PC-9 (cell line): ENCODE measurements around the gene SPATS1. TPM values are rescaled to one million over a fixed set of nuclear protein-coding genes. Genes with fewer than 3 reads are reported as not detected.

Source experiments
- BruUV-seq: library from RNA; stranded (reverse); fragments of 400-500 nt; replicated peaks from 2 replicates; lab custom pipeline; 2021; lab: Mats Ljungman, UMichigan
- CTCF ChIA-PET: fragments of 300-600 bp; sonication (Branson Sonifier 250); formaldehyde crosslinking; loops from one replicate; lab custom pipeline; 2022; ENCODE audit warnings: antibody characterized with exemption; lab: Charles Lee
- POLR2A ChIA-PET: fragments of 300-600 bp; sonication (Branson Sonifier 250); formaldehyde crosslinking; loops from one replicate; lab custom pipeline; 2022; ENCODE audit warnings: antibody characterized with exemption; ENCODE audit not compliant: unreplicated experiment; lab: Charles Lee
- DNase-seq, 2 experiments: peaks; one replicate each; pipeline versions ENCODE4 v3.0.0 to v3.0.0-alpha.2; 2015 to 2022; ENCODE audit warnings: mixed read lengths in 1 of 2
- H2AFZ ChIP-seq: fragments of 200-600 bp; sonication (generic); 2 replicates; pipeline ENCODE4 v1.8.1; 2017; ENCODE audit warnings: antibody characterized with exemption
- H3F3A ChIP-seq: fragments of 200-600 bp; sonication (generic); 2 replicates; pipeline ENCODE4 v1.8.1; 2017; ENCODE audit warnings: antibody characterized with exemption, mild to moderate bottlenecking, low read depth; ENCODE audit not compliant: insufficient read depth
- H3K27ac ChIP-seq: fragments of 200-600 bp; sonication (generic); 2 replicates; pipeline ENCODE4 v1.6.1; 2016; ENCODE audit warnings: mixed run types
- H3K27me3 ChIP-seq: fragments of 200-600 bp; sonication (generic); 2 replicates; pipeline ENCODE4 v1.6.1; 2016; ENCODE audit warnings: low read depth, mixed run types; ENCODE audit not compliant: insufficient read depth
- H3K36me3 ChIP-seq: fragments of 200-600 bp; sonication (generic); 2 replicates; pipeline ENCODE4 v1.6.1; 2016; ENCODE audit warnings: low read depth, mixed run types
- H3K4me1 ChIP-seq: fragments of 200-600 bp; sonication (generic); replicated peaks from 2 replicates; pipeline ENCODE4 v1.6.1; 2016; ENCODE audit warnings: mixed run types; ENCODE audit not compliant: insufficient read depth
- H3K4me2 ChIP-seq: fragments of 200-600 bp; sonication (generic); 2 replicates; pipeline ENCODE4 v1.6.1; 2017; ENCODE audit warnings: mixed run types
- H3K4me3 ChIP-seq: fragments of 200-600 bp; sonication (generic); 2 replicates; pipeline ENCODE4 v1.6.1; 2016; ENCODE audit warnings: mixed run types
- H3K79me2 ChIP-seq: fragments of 200-600 bp; sonication (generic); 2 replicates; pipeline ENCODE4 v1.6.1; 2017; ENCODE audit warnings: low read depth, mixed run types
- H3K9me2 ChIP-seq: fragments of 200-600 bp; sonication (generic); 2 replicates; pipeline ENCODE4 v1.8.1; 2017; ENCODE audit warnings: mild to moderate bottlenecking; ENCODE audit not compliant: insufficient read depth
- H3K9me3 ChIP-seq: fragments of 200-600 bp; sonication (generic); 2 replicates; pipeline ENCODE4 v1.8.1; 2016; ENCODE audit warnings: low read depth; ENCODE audit not compliant: insufficient read depth
- H4K20me1 ChIP-seq: fragments of 200-600 bp; sonication (generic); 2 replicates; pipeline ENCODE4 v1.8.1; 2017; ENCODE audit not compliant: insufficient read depth
- EZH2 ChIP-seq: fragments of 200-600 bp; sonication (generic); IDR thresholded peaks from 2 replicates; pipeline ENCODE4 v1.8.0; 2017; ENCODE audit warnings: antibody characterized with exemption, low read depth
- intact Hi-C: fragments of 100-400 bp; cut with micrococcal nuclease; formaldehyde crosslinking; loops from one replicate; pipeline ENCODE4 v1.10.0; 2022; ENCODE audit not compliant: unreplicated experiment
- total RNA-seq: library from RNA; stranded (reverse); gene quantifications from 2 replicates; pipeline ENCODE4 v1.2.3, GENCODE V29; 2021
- TF ChIP-seq, protein P1 (sequence below): fragments of 200-600 bp; sonication (generic); conservative IDR thresholded peaks from 2 replicates; pipeline ENCODE4 v1.6.1; 2017; ENCODE audit warnings: mixed run types, antibody characterized with exemption, mild to moderate bottlenecking, moderate library complexity

Gene SPATS1
- total RNA-seq, 1 experiment from 2014 or later: not detected

DNA sequence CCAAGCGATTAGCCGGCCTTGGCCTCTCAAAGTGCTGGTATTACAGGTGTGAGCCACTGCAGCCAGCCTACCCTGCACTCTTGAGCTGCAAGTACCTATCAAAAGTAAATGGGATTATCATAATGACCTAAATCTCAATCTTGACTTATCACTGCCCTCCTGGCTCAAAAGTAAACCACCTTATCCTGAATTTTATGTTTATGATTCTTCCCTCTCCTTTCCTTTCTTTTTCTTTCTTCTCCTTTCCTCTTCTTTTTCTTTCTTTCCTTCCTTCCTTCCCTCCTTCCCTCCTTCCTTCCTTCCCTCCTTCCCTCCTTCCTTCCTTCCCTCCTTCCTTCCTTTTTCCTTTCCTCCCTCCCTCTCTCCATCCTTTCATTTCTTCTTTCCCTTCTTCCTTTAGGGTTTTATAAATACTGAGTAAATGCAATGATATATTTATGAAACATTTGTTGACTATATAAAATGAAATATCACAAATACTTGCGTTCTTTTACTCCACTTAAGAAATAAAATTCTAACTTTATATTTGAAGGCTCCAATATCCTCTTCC, 21.0 kb downstream of the SPATS1 start:
- no peaks in the 10 kb centered on the region for H3K9me3 ChIP-seq
- TF ChIP-seq, protein P1, sequence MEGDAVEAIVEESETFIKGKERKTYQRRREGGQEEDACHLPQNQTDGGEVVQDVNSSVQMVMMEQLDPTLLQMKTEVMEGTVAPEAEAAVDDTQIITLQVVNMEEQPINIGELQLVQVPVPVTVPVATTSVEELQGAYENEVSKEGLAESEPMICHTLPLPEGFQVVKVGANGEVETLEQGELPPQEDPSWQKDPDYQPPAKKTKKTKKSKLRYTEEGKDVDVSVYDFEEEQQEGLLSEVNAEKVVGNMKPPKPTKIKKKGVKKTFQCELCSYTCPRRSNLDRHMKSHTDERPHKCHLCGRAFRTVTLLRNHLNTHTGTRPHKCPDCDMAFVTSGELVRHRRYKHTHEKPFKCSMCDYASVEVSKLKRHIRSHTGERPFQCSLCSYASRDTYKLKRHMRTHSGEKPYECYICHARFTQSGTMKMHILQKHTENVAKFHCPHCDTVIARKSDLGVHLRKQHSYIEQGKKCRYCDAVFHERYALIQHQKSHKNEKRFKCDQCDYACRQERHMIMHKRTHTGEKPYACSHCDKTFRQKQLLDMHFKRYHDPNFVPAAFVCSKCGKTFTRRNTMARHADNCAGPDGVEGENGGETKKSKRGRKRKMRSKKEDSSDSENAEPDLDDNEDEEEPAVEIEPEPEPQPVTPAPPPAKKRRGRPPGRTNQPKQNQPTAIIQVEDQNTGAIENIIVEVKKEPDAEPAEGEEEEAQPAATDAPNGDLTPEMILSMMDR: no peak
- TF ChIP-seq EZH2: no peak
- ChIA-PET CTCF (no interaction called here), POLR2A (no interaction called here)
- H3K27me3 ChIP-seq: peaks cover 10% of the 10 kb centered on the region; the same call in 1 of the 2 replicates
- no peak for DNase-seq
- H3K9me2 ChIP-seq: no peaks in the 10 kb centered on the region
- no peaks in the 10 kb centered on the region for H3K36me3 ChIP-seq
- no TSS peak for BruUV-seq
- H4K20me1 ChIP-seq: no peaks in the 10 kb centered on the region
- H3K4me3 ChIP-seq: no peak overlapping the region
- no peak overlapping the region for H3K4me2 ChIP-seq
- no peak overlapping the region for H2AFZ ChIP-seq
- intact Hi-C loops: no loop called here
- no peak overlapping the region for H3K27ac ChIP-seq
- H3K4me1 ChIP-seq: no peaks in the 10 kb centered on the region
- H3F3A ChIP-seq: no peaks in the 10 kb centered on the region
- H3K79me2 ChIP-seq: no peaks in the 10 kb centered on the region

DNA sequence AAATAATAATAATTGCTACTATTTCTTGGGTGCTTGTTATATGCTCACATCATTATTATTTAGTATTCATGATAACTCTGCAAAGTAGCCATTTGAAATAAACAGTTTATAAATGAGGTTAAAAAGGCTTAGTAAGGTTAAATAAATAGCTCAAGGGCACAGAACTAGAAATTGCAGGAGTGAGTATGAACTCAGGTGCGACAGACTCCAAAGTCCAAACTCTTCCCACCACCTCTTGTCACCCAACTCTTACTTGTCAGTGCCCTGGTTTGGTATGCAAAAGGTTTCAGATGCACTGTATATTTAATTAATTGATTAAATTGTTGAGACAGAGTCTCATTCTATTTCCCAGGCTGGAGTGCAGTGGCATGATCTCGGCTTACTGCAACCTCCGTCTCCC, 24.3 kb downstream of the SPATS1 start:
- Histone ChIP-seq H3K9me3 (no peaks in the 10 kb centered on the region), H2AFZ (no peak overlapping the region), H3K4me2 (no peak overlapping the region), H3F3A (no peaks in the 10 kb centered on the region), H3K4me1 (no peaks in the 10 kb centered on the region), H3K4me3 (no peak overlapping the region), H3K27me3 (peaks cover 8% of the 10 kb centered on the region; the same call in 1 of the 2 replicates), H3K27ac (no peak overlapping the region), H3K9me2 (no peaks in the 10 kb centered on the region), H3K36me3 (no peaks in the 10 kb centered on the region), H3K79me2 (no peaks in the 10 kb centered on the region), H4K20me1 (no peaks in the 10 kb centered on the region)
- ChIA-PET POLR2A (no interaction called here), CTCF (no interaction called here)
- intact Hi-C loops: no loop called here
- no peak for TF ChIP-seq EZH2
- TF ChIP-seq, protein P1: no peak
- no peak for DNase-seq
- no TSS peak for BruUV-seq

DNA sequence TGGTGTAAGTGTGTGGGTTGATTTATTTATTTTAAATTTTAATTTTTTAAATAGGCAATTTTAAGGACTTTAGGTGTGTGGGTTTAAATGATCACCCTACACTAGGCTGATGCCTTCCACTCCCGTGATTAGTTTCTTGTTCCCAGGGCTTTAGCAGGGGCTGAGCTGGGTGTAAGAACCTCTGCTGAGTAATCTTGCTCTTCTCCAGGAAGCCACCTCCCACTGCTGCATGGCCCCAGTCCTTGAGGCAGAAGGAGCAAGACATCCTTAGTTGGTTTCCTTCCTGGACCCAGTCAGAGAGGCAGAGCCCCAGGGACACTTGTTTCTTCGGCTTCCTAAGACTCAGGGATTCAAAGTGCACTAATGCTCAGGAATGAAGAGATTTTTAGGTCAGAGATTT, 25.2 kb downstream of the SPATS1 start:
- intact Hi-C loops: no loop called here
- BruUV-seq: no TSS peak

More for the DNA sequence above, 25.2 kb downstream of the SPATS1 start:
- Histone ChIP-seq H2AFZ (no peak overlapping the region), H3K27ac (no peak overlapping the region), H4K20me1 (no peaks in the 10 kb centered on the region), H3K4me2 (no peak overlapping the region), H3K36me3 (no peaks in the 10 kb centered on the region), H3K79me2 (no peaks in the 10 kb centered on the region), H3K27me3 (peaks cover 4% of the 10 kb centered on the region; the same call in 1 of the 2 replicates), H3K4me3 (no peak overlapping the region), H3K4me1 (no peaks in the 10 kb centered on the region), H3K9me2 (no peaks in the 10 kb centered on the region), H3K9me3 (no peaks in the 10 kb centered on the region), H3F3A (no peaks in the 10 kb centered on the region)
- no peak for DNase-seq
- TF ChIP-seq, protein P1: no peak
- TF ChIP-seq EZH2: no peak
- ChIA-PET CTCF (no interaction called here), POLR2A (no interaction called here)
